Measurements from ENCODE around the gene ABHD12.

The ABHD12 gene

GRCh38 chr20:25289886-25290597 lies 100.6 kb downstream of the ABHD12 start:
- DNase-seq (ENCODE audit: low spot score) = no peak

GRCh38 chr20:25288291-25289181 lies 102.1 kb downstream of the ABHD12 start:
- DNase-seq (ENCODE audit: low spot score) = no peak

- DNase-seq (ENCODE audit: low spot score) = no peak
Measured at GRCh38 chr20:25287631-25288290, 102.9 kb downstream of the ABHD12 start.

GRCh38 chr20:25286917-25287316 lies 103.7 kb downstream of the ABHD12 start:
- DNase-seq (ENCODE audit: low spot score) = no peak

- no peak for DNase-seq (ENCODE audit: low spot score)
Measured at GRCh38 chr20:25285856-25286798, 104.5 kb downstream of the ABHD12 start.

- no peak for DNase-seq (ENCODE audit: low spot score)
Measured at GRCh38 chr20:25285091-25285647, 105.5 kb downstream of the ABHD12 start.

GRCh38 chr20:25284131-25284601 lies 106.5 kb downstream of the ABHD12 start:
- no peak for DNase-seq (ENCODE audit: low spot score)

GRCh38 chr20:25283221-25283951 lies 107.2 kb downstream of the ABHD12 start:
- DNase-seq (ENCODE audit: low spot score) = no peak

- no peak for DNase-seq (ENCODE audit: low spot score)
Measured at GRCh38 chr20:25282796-25283195, 107.8 kb downstream of the ABHD12 start.

- no peak for DNase-seq (ENCODE audit: low spot score)
Measured at GRCh38 chr20:25282034-25282781, 108.4 kb downstream of the ABHD12 start.

GRCh38 chr20:25281541-25281991 lies 109.1 kb downstream of the ABHD12 start:
- DNase-seq (ENCODE audit: low spot score) = no peak

- no peak for DNase-seq (ENCODE audit: low spot score)
Measured at GRCh38 chr20:25280574-25281535, 109.8 kb downstream of the ABHD12 start.

GRCh38 chr20:25280051-25280573 lies 110.5 kb downstream of the ABHD12 start:
- DNase-seq (ENCODE audit: low spot score) = no peak

- no peak for DNase-seq (ENCODE audit: low spot score)
Measured at GRCh38 chr20:25279403-25279802, 111.2 kb downstream of the ABHD12 start.

GRCh38 chr20:25278636-25279361 lies 111.8 kb downstream of the ABHD12 start:
- DNase-seq (ENCODE audit: low spot score) = peak; percentile 48

GRCh38 chr20:25277941-25278521 lies 112.6 kb downstream of the ABHD12 start:
- DNase-seq (ENCODE audit: low spot score) = peak; percentile 49
